Mesendoderm (in vitro differentiated cells): ENCODE data around the gene ASZ1.

ENCODE experiments used
- DNase-seq: peaks from one replicate; pipeline ENCODE4 v3.0.0; 2013
- H2AK5ac ChIP-seq: 2 replicates; pipeline ENCODE4 v1.6.1; 2013; ENCODE audit warnings: low read length, inconsistent platforms
- H2BK120ac ChIP-seq: 2 replicates; pipeline ENCODE4 v1.6.1; 2013; ENCODE audit warnings: low read depth, mild to moderate bottlenecking, low read length, moderate library complexity, mixed read lengths
- H2BK15ac ChIP-seq: replicated peaks from 2 replicates; pipeline ENCODE4 v1.6.1; 2013; ENCODE audit warnings: low read depth, mild to moderate bottlenecking, moderate library complexity
- H2BK5ac ChIP-seq: 2 replicates; pipeline ENCODE4 v1.6.1; 2013; ENCODE audit warnings: low read length, inconsistent platforms
- H3K18ac ChIP-seq: 2 replicates; pipeline ENCODE4 v1.6.1; 2013; ENCODE audit warnings: mild to moderate bottlenecking, low read length, mixed read lengths
- H3K23ac ChIP-seq: one replicate; pipeline ENCODE4 v1.6.1; 2013; ENCODE audit warnings: low read length
- H3K27ac ChIP-seq: 2 replicates; pipeline ENCODE4 v1.5.1; 2013; ENCODE audit warnings: low read depth, mild to moderate bottlenecking, inconsistent platforms, low read length, moderate library complexity
- H3K27me3 ChIP-seq: 2 replicates; pipeline ENCODE4 v1.6.1; 2013; ENCODE audit warnings: low read length, control low read depth, mild to moderate bottlenecking, inconsistent platforms; ENCODE audit not compliant: insufficient read depth, poor library complexity
- H3K36me3 ChIP-seq: 2 replicates; pipeline ENCODE4 v1.6.1; 2013; ENCODE audit warnings: low read length, inconsistent platforms; ENCODE audit not compliant: control insufficient read depth, insufficient read depth
- H3K4ac ChIP-seq: one replicate; pipeline ENCODE4 v1.6.1; 2013; ENCODE audit warnings: low read depth, mild to moderate bottlenecking, low read length, moderate library complexity
- H3K4me1 ChIP-seq: 2 replicates; pipeline ENCODE4 v1.6.1; 2013; ENCODE audit warnings: low read depth, low read length, inconsistent platforms; ENCODE audit not compliant: control insufficient read depth
- H3K4me2 ChIP-seq: 2 replicates; pipeline ENCODE4 v1.6.1; 2013; ENCODE audit warnings: low read length
- H3K4me3 ChIP-seq: 2 replicates; pipeline ENCODE4 v1.5.1; 2013; ENCODE audit warnings: mild to moderate bottlenecking, low read length
- H3K56ac ChIP-seq: one replicate; pipeline ENCODE4 v1.6.1; 2013; ENCODE audit warnings: low read length
- H3K79me1 ChIP-seq: 2 replicates; pipeline ENCODE4 v1.6.1; 2013; ENCODE audit warnings: low read length, inconsistent platforms
- H3K79me2 ChIP-seq: 2 replicates; pipeline ENCODE4 v1.6.1; 2013; ENCODE audit warnings: mild to moderate bottlenecking, low read length; ENCODE audit not compliant: control insufficient read depth, insufficient read depth
- H3K9ac ChIP-seq: 2 replicates; pipeline ENCODE4 v1.6.1; 2013; ENCODE audit warnings: low read length, inconsistent platforms
- H4K5ac ChIP-seq: one replicate; pipeline ENCODE4 v1.6.1; 2013; ENCODE audit warnings: low read length
- H4K8ac ChIP-seq: one replicate; pipeline ENCODE4 v1.6.1; 2013; ENCODE audit warnings: low read depth, mild to moderate bottlenecking, control low read depth, low read length, moderate library complexity
- WGBS: extraction: QIAGEN DNeasy Blood & Tissue Kit; methylation state at CpG from one replicate; pipeline ENCODE4 v1.1.7; 2013; ENCODE audit warnings: low lambda C conversion rate, missing lambda C conversion rate; ENCODE audit not compliant: insufficient coverage; ENCODE audit errors: extremely low coverage; 5-methylcytosine and 5-hydroxymethylcytosine counted together

The ASZ1 gene

GRCh38 chr7:117332031-117332430 is 95.3 kb downstream of the ASZ1 start:
- no peak overlapping the region for H3K23ac ChIP-seq
- H3K79me2 ChIP-seq, result no peaks in the 10 kb centered on the region
- H3K27me3 ChIP-seq, result no peaks in the 10 kb centered on the region
- no peak overlapping the region for H4K8ac ChIP-seq
- H3K79me1 ChIP-seq, result no peaks in the 10 kb centered on the region
- no peak overlapping the region for H2BK120ac ChIP-seq
- H3K4ac ChIP-seq, result no peak overlapping the region
- no peak overlapping the region for H3K4me3 ChIP-seq
- no peak overlapping the region for H3K18ac ChIP-seq
- no peak overlapping the region for H3K27ac ChIP-seq
- H3K36me3 ChIP-seq, result no peaks in the 10 kb centered on the region
- no peak overlapping the region for H3K4me2 ChIP-seq
- no peaks in the 10 kb centered on the region for H3K4me1 ChIP-seq
- H2BK15ac ChIP-seq, result no peak overlapping the region
- H2BK5ac ChIP-seq, result no peak overlapping the region
- no peak overlapping the region for H3K56ac ChIP-seq
- no peak overlapping the region for H2AK5ac ChIP-seq
- no peak overlapping the region for H4K5ac ChIP-seq
- DNase-seq, result no peak
- H3K9ac ChIP-seq, result no peak overlapping the region

GRCh38 chr7:117325836-117326235 is 101.5 kb downstream of the ASZ1 start:
- no peak overlapping the region for H4K5ac ChIP-seq
- H3K4me3 ChIP-seq, result no peak overlapping the region
- no peaks in the 10 kb centered on the region for H3K4me1 ChIP-seq
- H3K4me2 ChIP-seq, result no peak overlapping the region
- no peak overlapping the region for H3K18ac ChIP-seq
- H2BK15ac ChIP-seq, result no peak overlapping the region
- no peak overlapping the region for H2BK120ac ChIP-seq
- no peak overlapping the region for H4K8ac ChIP-seq
- no peak overlapping the region for H3K4ac ChIP-seq
- H3K9ac ChIP-seq, result no peak overlapping the region
- no peak overlapping the region for H3K23ac ChIP-seq
- H3K56ac ChIP-seq, result no peak overlapping the region
- H2AK5ac ChIP-seq, result no peak overlapping the region
- H3K27ac ChIP-seq, result no peak overlapping the region
- H3K27me3 ChIP-seq, result peaks cover 40% of the 10 kb centered on the region
- no peak for DNase-seq
- no peaks in the 10 kb centered on the region for H3K79me2 ChIP-seq
- H3K79me1 ChIP-seq, result no peaks in the 10 kb centered on the region
- no CpG with 5 or more reads among the region's 1 CpG for WGBS
- H3K36me3 ChIP-seq, result no peaks in the 10 kb centered on the region
- H2BK5ac ChIP-seq, result no peak overlapping the region

GRCh38 chr7:117324960-117325359 is 102.3 kb downstream of the ASZ1 start:
- peaks cover 46% of the 10 kb centered on the region for H3K27me3 ChIP-seq
- no peak overlapping the region for H3K4ac ChIP-seq
- H4K5ac ChIP-seq, result no peak overlapping the region
- H3K36me3 ChIP-seq, result no peaks in the 10 kb centered on the region
- no peak overlapping the region for H3K4me2 ChIP-seq
- H3K79me2 ChIP-seq, result no peaks in the 10 kb centered on the region
- no peak overlapping the region for H2BK5ac ChIP-seq
- no peak overlapping the region for H3K23ac ChIP-seq
- peak; percentile 67 for DNase-seq
- no peak overlapping the region for H3K56ac ChIP-seq
- H3K4me3 ChIP-seq, result no peak overlapping the region
- H3K4me1 ChIP-seq, result no peaks in the 10 kb centered on the region
- no peak overlapping the region for H3K9ac ChIP-seq
- no peaks in the 10 kb centered on the region for H3K79me1 ChIP-seq
- no CpG with 5 or more reads among the region's 4 CpGs for WGBS
- no peak overlapping the region for H3K27ac ChIP-seq
- H2BK120ac ChIP-seq, result no peak overlapping the region
- H3K18ac ChIP-seq, result no peak overlapping the region
- no peak overlapping the region for H4K8ac ChIP-seq
- no peak overlapping the region for H2BK15ac ChIP-seq
- H2AK5ac ChIP-seq, result no peak overlapping the region

- Histone ChIP-seq H4K5ac (no peak overlapping the region), H3K4me3 (peak overlapping the region; percentile 41), H3K27me3 (peaks cover 47% of the 10 kb centered on the region), H3K79me1 (no peaks in the 10 kb centered on the region), H3K79me2 (no peaks in the 10 kb centered on the region), H3K27ac (no peak overlapping the region), H3K18ac (no peak overlapping the region), H3K4ac (no peak overlapping the region), H3K4me1 (no peaks in the 10 kb centered on the region), H4K8ac (no peak overlapping the region), H3K56ac (peak overlapping the region; percentile 63), H2BK5ac (no peak overlapping the region), H2BK120ac (no peak overlapping the region), H2AK5ac (no peak overlapping the region), H2BK15ac (no peak overlapping the region), H3K36me3 (no peaks in the 10 kb centered on the region), H3K23ac (no peak overlapping the region), H3K9ac (peak overlapping the region; percentile 47), H3K4me2 (peak overlapping the region; percentile 92)
- no CpG with 5 or more reads among the region's 67 CpGs for WGBS
- peak; percentile 48 for DNase-seq
These were observed 103.2 kb downstream of the ASZ1 start for GRCh38 chr7:117323851-117324711.

GRCh38 chr7:117323305-117323850 is 103.9 kb downstream of the ASZ1 start:
- WGBS, result no CpG with 5 or more reads among the region's 25 CpGs
- Histone ChIP-seq H2BK5ac (no peak overlapping the region), H3K79me2 (no peaks in the 10 kb centered on the region), H3K23ac (no peak overlapping the region), H3K18ac (no peak overlapping the region), H3K9ac (peak overlapping the region; percentile 47), H2BK120ac (no peak overlapping the region), H3K4me2 (peak overlapping the region; percentile 92), H3K4me3 (peak overlapping the region; percentile 41), H3K79me1 (no peaks in the 10 kb centered on the region), H4K5ac (no peak overlapping the region), H3K27me3 (peaks cover 47% of the 10 kb centered on the region), H3K4ac (no peak overlapping the region), H2BK15ac (no peak overlapping the region), H3K56ac (peak overlapping the region; percentile 63), H3K27ac (no peak overlapping the region), H3K4me1 (no peaks in the 10 kb centered on the region), H3K36me3 (no peaks in the 10 kb centered on the region), H2AK5ac (no peak overlapping the region), H4K8ac (no peak overlapping the region)
- peak; percentile 52 for DNase-seq
